ENCODE results near the gene NHSL2. TPM values are rescaled to one million over a fixed set of nuclear protein-coding genes. Genes with fewer than 3 reads are reported as not detected.

NHSL2 gene
- total RNA-seq, 1 donor from 2014 or later = 0.45 TPM

DNA sequence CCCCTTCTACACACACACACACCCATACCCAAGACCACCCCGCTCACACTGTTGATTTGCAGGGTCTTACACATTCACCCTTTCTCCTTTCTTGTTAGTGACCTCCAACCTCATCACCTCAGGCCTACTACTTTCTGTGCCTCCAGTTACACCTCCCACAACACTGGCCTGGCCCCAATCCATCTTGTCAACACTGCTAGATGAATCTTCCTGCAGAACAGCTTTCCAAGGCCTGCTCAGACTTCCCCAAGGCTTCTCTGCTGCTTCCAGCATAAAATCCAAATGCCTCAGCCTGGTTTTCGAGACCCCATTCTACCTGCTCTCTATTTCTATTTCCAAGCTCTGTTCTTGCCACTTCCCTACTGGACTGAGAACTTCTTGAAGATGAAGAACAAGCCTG, 79.9 kb downstream of the NHSL2 start:
- no peak for DNase-seq (ENCODE audit: low read depth)

- DNase-seq (ENCODE audit: low read depth) = no peak
Observed at GRCh38 chrX:71991164-71991563, 80.5 kb downstream of the NHSL2 start.

DNA sequence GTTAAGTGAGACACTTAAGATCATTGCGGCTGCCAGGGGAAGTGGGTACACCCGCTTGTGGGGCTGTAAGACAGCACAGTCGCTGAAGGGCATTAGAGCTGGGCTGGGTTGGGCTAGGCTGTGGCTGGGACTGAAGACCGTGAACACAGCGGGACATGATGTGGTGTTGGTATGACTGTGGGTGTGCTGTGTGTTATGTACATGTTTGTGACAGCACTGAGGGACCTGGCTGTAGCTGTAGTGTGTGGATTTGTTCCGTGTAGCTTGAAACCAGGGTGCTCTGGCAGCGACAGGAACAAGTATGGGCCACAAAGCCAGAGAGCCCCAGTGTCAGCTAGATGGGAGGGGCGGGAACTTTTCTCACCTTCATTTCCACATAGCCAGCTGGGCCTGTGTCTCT, 82.1 kb downstream of the NHSL2 start:
- no peak for DNase-seq (ENCODE audit: low read depth)

DNA sequence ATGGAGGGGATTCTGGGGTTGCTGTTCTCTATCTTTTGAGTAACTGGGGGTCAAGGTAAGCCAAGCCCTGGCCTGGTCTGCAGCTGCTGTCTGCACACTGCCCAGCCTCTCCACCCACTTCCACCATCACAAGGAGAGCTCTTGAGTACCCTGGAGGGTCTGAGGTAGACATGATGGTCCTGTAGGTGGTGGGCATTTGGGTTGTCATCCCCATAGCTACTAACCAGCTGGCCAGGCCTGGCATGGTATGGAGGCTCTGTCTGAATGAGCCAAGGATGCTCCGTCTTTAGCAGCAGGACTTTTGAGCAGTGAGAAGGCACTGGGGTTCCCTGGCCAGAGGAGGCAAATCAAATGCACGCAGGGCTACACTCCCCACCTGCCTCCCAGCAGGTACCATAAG, 82.7 kb downstream of the NHSL2 start:
- no peak for DNase-seq (ENCODE audit: low read depth)

GRCh38 chrX:71994601-71995000, 84.0 kb downstream of the NHSL2 start:
- DNase-seq (ENCODE audit: low read depth) = no peak

- DNase-seq (ENCODE audit: low read depth) = no peak
Observed at GRCh38 chrX:71995122-71995521, 84.5 kb downstream of the NHSL2 start.

DNA sequence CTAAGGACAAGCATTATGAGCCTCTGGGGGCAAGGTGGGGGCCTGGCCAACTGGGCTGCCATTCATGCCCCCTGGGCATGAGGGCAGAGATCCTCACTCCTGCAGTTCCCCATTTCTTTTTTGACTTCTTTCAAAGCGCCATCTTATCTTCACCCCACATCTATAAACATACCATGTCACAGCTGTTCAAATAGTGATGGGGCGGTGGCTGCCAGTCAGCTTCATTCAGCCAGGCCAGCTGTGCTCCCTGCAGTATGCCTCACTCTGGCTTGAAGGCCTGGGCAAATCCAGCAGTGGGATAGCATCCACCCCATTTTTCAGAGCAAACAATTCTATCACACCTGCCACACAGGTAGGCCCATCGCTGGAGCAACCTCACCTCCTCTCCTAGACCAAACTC, 85.5 kb downstream of the NHSL2 start:
- DNase-seq (ENCODE audit: low read depth) = no peak

DNA sequence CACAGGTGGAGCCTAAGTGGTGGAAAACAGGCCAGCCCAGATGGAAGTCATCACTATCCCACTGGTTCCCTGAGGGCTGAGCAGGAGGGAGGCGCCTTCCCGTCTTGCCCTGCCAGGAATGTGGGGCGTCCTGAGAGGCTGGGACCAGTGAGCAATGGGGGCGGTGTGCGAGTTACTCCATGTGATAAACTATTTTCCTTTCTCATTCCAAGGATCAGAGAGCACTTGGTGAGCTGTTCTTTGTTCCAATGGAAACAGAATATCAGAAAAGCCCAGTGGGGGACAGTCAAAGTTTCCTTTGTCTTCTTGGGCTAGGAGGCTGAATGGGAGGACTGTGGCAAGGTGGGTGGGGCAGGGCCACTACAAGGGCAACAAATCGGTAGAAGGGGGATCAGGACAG, 86.2 kb downstream of the NHSL2 start:
- no peak for DNase-seq (ENCODE audit: low read depth)

- DNase-seq (ENCODE audit: low read depth) = no peak
Observed at GRCh38 chrX:71997320-71997719, 86.7 kb downstream of the NHSL2 start.

- no peak for DNase-seq (ENCODE audit: low read depth)
Observed at GRCh38 chrX:71998836-71999509, 88.3 kb downstream of the NHSL2 start.

DNA sequence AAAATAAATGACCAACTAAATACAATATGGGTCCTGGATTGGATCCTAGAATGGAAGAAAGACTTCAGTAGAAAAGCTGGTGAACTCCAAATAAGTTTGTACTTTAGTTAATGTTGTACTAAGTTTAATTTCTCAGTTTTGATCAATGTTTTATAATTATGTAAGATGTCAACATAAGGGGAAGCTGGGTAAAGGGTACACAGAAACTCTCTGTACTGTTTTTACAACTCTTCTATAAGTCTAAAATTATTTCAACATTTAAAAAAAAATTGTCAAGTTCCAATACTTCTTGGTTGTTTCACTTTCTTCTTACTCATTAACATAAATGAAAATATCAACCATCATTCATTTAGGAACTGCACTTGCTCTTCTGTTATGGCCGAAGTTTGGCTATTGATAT, 88.9 kb downstream of the NHSL2 start:
- DNase-seq (ENCODE audit: low read depth) = no peak

DNA sequence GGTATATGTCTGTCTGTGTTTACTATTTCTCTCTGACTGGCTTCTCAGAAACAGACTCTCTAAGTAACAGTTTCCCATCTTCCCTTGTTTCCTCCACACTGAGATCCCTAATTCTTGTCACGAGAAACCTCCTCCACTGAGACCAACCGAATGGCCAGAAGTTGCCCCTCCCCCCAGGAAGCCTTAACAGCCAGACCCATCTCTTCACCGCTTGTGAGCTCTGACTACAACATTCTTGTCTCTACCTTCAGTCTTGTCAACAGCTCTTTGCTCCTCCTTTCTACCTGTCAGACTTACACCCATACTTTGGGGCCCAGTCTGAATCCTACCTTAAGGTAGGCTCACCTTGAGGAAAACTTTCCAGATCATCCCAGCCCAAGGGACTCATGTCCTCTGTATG, 90.8 kb downstream of the NHSL2 start:
- no peak for DNase-seq (ENCODE audit: low read depth)

DNA sequence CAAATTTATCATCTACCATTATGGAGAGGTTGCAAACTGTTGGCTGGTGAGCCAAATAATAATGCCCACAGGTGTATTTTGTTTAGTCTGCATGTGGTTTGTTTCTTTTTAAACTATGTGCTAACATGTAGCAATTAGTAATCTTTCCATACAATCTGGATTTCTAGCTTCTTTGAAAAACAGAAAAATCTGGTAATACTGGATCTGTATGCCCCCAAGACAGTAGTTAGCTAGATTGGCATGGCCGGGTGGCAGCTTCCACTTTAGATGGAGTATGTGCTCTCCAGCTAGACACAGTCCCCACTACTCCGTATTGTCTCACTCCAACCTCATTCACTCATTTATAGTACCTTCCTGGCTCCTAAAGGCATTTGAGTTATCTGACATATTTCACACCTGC, 91.3 kb downstream of the NHSL2 start:
- DNase-seq (ENCODE audit: low read depth) = no peak

DNA sequence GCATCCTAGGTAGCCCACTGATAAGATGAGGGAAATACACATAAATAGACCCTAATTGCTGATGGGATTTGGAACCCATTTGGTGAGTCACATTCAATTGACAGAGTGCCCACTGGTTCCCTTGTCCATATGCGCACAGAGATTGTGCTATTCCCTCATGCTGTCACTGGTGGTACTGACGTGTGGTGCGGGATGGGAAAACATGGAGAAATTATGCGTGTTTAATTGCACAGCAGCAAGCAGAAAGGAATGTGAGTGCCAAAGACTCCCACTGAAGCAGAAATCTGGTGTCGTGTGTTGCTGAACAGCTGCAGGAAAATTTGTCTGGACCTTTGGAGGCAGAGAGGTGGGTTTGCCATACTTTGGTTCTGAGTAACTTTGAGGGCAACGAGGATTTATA, 92.2 kb downstream of the NHSL2 start:
- no peak for DNase-seq (ENCODE audit: low read depth)

DNA sequence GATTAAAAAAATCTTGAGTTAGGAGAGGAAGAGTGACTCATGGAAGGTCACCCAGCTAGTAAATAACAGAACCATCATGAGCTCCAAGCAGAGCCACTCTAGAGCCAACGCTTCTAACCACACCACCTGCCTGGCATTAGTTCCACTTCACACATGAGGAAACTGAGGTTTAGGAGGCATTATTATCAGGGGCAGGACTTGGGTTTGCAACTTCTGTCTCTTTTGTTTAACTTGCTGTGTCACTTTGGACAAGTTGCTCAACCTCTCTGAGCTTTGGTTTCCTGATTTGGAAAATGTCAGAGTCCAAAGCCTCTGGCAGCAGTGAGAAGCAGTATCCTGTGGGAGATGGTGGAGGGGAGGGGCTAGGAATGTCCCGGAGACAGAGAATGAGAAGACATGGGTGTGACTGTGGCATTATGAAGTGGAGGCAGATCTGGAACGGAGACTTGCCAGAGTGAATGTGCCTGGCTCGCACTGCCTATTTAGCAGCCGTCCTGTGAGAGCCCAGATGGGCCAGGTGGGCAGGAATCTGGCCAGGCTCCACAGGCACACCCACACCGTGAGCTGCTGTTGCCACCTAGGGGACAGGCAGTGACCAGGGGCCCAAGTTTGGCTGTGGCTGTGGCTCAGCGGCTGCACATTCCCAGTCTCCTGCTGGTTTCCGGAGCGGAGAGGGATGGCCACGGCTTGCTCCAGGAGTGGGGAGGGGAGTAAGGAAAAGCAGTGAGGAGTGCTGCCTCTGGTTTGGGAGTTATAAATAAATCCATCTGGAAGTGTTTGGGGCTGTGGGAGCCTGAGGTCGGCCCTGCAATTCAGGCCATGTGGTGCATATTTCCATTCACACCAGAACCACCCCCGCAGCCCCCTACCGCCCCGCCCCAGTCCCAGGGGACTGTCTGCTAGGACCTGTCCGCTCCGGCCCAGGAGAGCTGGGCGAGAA, 93.4 kb downstream of the NHSL2 start:
- DNase-seq (ENCODE audit: low read depth) = peak; percentile 42

GRCh38 chrX:72005046-72005445, 94.4 kb downstream of the NHSL2 start:
- DNase-seq (ENCODE audit: low read depth) = no peak

GRCh38 chrX:72006461-72006860, 95.8 kb downstream of the NHSL2 start:
- DNase-seq (ENCODE audit: low read depth) = no peak

GRCh38 chrX:72009731-72010130, 99.1 kb downstream of the NHSL2 start:
- DNase-seq (ENCODE audit: low read depth) = no peak

DNA sequence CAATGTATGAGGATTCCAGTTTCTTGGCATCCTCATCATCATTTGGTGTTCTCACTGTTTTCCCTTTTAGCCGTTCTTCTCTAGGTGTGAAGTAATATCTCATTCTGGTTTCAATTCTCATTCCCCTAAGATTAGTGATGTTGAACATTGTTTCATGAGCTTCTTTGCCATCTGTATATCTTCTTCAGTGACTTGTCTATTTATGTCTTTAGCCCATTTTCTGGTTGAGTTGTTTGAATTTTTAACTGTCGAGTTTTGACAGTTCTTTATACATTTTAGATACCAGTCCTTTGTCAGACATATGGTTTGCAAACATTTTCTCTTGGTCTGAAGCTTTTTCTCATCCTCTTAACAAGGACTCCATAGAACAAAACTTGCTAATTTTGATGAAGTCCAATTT, 101.1 kb downstream of the NHSL2 start:
- no peak for DNase-seq (ENCODE audit: low read depth)

- no peak for DNase-seq (ENCODE audit: low read depth)
Observed at GRCh38 chrX:72015383-72015782, 104.7 kb downstream of the NHSL2 start.

GRCh38 chrX:72016881-72017783, 106.5 kb downstream of the NHSL2 start:
- DNase-seq (ENCODE audit: low read depth) = no peak
